SK-N-DZ (cell line): ENCODE results near the gene DRAM2. TPM values are rescaled to one million over a fixed set of nuclear protein-coding genes. Genes with fewer than 3 reads are reported as not detected.

Experiments
- DNase-seq: peaks from one replicate; pipeline ENCODE4 v3.0.0-alpha.2; 2015; ENCODE audit warnings: low spot score
- polyA plus RNA-seq, 2 experiments: library from polyadenylated mRNA; depleted of rRNA; stranded (reverse); fragments of >200 nt; gene quantifications; 2 replicates each; pipeline ENCODE4 v1.2.3, GENCODE V29; 2014

Gene DRAM2
- polyA plus RNA-seq (2014; cell fraction: cytosol; rRNA removed), result 52.2 and 55.0 TPM in 2 replicates
- 45.8 and 50.4 TPM in 2 replicates for polyA plus RNA-seq (2014; cell fraction: nucleus; rRNA removed)

- DNase-seq, result peak; percentile 93
Measured at GRCh38 chr1:111139956-111140679, at the start of gene DRAM2, which contains the start of gene CEPT1. TSS of gene DRAM2 (minus strand) at chr1:111140093. CDS start at chr1:111131554, 8,539 bp downstream. TSS of gene CEPT1 (plus strand) at chr1:111140223. CDS start at chr1:111147715, 7,492 bp downstream.

- DNase-seq, result no peak
Measured at GRCh38 chr1:111184663-111185062, 44.8 kb upstream of the DRAM2 start.

GRCh38 chr1:111183308-111184069, 43.6 kb upstream of the DRAM2 start:
- no peak for DNase-seq

GRCh38 chr1:111182052-111182451, 42.2 kb upstream of the DRAM2 start:
- no peak for DNase-seq

GRCh38 chr1:111179968-111180533, 40.2 kb upstream of the DRAM2 start:
- DNase-seq, result no peak

GRCh38 chr1:111176678-111177077, 36.8 kb upstream of the DRAM2 start:
- DNase-seq, result no peak

GRCh38 chr1:111175349-111175748, 35.5 kb upstream of the DRAM2 start:
- DNase-seq, result no peak

- DNase-seq, result no peak
Measured at GRCh38 chr1:111174070-111174469, 34.2 kb upstream of the DRAM2 start.

GRCh38 chr1:111172463-111172862, 32.6 kb upstream of the DRAM2 start:
- DNase-seq, result no peak

- DNase-seq, result no peak
Measured at GRCh38 chr1:111164151-111164550, 24.3 kb upstream of the DRAM2 start.

GRCh38 chr1:111163363-111163762, 23.5 kb upstream of the DRAM2 start:
- DNase-seq, result no peak

- no peak for DNase-seq
Measured at GRCh38 chr1:111162488-111162880, 22.6 kb upstream of the DRAM2 start.

- DNase-seq, result no peak
Measured at GRCh38 chr1:111161843-111162487, 22.1 kb upstream of the DRAM2 start.

GRCh38 chr1:111157431-111157830, 17.5 kb upstream of the DRAM2 start:
- no peak for DNase-seq

GRCh38 chr1:111154021-111154999, 14.4 kb upstream of the DRAM2 start:
- DNase-seq, result no peak

GRCh38 chr1:111151838-111152237, 11.9 kb upstream of the DRAM2 start:
- no peak for DNase-seq

GRCh38 chr1:111148376-111148881, 8.5 kb upstream of the DRAM2 start:
- DNase-seq, result no peak

- no peak for DNase-seq
Measured at GRCh38 chr1:111147948-111148347, 8.1 kb upstream of the DRAM2 start.

GRCh38 chr1:111145963-111146768, 6.3 kb upstream of the DRAM2 start:
- DNase-seq, result no peak

GRCh38 chr1:111145542-111145941, 5.6 kb upstream of the DRAM2 start:
- no peak for DNase-seq
